Measurements from ENCODE around the gene PHF21A. TPM values are rescaled to one million over a fixed set of nuclear protein-coding genes. Genes with fewer than 3 reads are reported as not detected.

The PHF21A gene
- total RNA-seq, 1 experiment from 2014 or later, result 8.2 TPM

DNA sequence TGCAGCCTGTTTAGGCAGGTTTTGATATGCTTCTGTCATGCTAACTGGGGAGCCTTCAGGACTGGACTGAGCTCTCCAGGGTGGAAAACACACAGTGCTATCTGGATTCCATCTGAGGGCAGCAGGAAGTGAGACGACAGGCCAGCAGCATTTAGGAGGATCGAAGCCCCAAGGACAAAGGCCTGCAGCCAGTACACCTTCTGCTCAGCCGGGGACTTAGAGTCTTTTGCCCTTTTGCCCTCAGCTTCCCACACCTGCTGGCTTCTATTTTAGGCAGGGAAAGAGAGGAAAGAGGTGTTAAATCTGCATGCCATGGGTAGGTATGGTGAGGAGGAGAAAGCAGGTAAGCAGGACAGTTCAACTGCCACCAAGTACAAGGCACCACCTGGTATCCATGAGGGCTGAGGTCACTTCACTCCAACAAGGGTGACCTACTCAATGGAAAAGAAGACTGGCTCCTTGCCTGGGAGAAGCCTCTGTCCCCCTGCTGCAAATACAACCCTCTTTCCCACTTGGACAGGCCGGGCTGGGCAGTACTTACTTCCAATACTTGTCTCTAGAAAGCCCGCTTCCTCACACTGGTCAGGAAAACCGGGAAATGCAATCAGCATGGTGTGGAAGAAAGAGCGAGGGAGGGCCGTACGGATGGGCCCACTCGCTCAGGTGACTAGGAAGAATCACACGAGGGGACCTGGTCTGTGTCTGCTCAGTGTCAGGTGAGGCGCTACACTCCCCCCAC lies 186.5 kb downstream of the PHF21A start:
- Histone ChIP-seq H3K9ac (ENCODE audit: low read length) (no peak overlapping the region), H3K4me1 (ENCODE audit: insufficient read depth, low read length) (peaks cover 6% of the 10 kb centered on the region; the same call in 1 of the 2 replicates), H3K27ac (ENCODE audit: low read length) (no peak overlapping the region), H3K36me3 (ENCODE audit: low read depth, low read length) (no peaks in the 10 kb centered on the region), H3K4me3 (ENCODE audit: low read length) (no peak overlapping the region), H4K20me1 (ENCODE audit: low read length) (no peaks in the 10 kb centered on the region), H3F3A (ENCODE audit: low read length, unreplicated experiment) (no peaks in the 10 kb centered on the region), H3K27me3 (ENCODE audit: low read length) (no peaks in the 10 kb centered on the region), H3K9me3 (ENCODE audit: low read length) (no peaks in the 10 kb centered on the region), H3K79me2 (ENCODE audit: low read length) (no peaks in the 10 kb centered on the region), H3K9me2 (replicated peaks; ENCODE audit: low read length) (no peaks in the 10 kb centered on the region), H2AFZ (ENCODE audit: low read length) (no peak overlapping the region), H3K4me2 (ENCODE audit: low read length) (no peak overlapping the region)
- no TSS peak for BruUV-seq (replicated peaks)
- ChIA-PET POLR2A (ENCODE audit: unreplicated experiment) (no interaction called here), CTCF (no interaction called here)
- TF ChIP-seq EZH2 (IDR thresholded peaks at IDR 0.05; ENCODE audit: low read length, unreplicated experiment) (no peak), EZH2phosphoT487 (IDR thresholded peaks at IDR 0.05; ENCODE audit: borderline replicate concordance, low read length) (no peak)
- TF ChIP-seq, protein P1, sequence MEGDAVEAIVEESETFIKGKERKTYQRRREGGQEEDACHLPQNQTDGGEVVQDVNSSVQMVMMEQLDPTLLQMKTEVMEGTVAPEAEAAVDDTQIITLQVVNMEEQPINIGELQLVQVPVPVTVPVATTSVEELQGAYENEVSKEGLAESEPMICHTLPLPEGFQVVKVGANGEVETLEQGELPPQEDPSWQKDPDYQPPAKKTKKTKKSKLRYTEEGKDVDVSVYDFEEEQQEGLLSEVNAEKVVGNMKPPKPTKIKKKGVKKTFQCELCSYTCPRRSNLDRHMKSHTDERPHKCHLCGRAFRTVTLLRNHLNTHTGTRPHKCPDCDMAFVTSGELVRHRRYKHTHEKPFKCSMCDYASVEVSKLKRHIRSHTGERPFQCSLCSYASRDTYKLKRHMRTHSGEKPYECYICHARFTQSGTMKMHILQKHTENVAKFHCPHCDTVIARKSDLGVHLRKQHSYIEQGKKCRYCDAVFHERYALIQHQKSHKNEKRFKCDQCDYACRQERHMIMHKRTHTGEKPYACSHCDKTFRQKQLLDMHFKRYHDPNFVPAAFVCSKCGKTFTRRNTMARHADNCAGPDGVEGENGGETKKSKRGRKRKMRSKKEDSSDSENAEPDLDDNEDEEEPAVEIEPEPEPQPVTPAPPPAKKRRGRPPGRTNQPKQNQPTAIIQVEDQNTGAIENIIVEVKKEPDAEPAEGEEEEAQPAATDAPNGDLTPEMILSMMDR (conservative IDR thresholded peaks at IDR 0.05; ENCODE audit: low read depth, low read length), result no peak
- intact Hi-C loops (cut with micrococcal nuclease), result no loop called here
- DNase-seq (no peak), ATAC-seq (no peak)

DNA sequence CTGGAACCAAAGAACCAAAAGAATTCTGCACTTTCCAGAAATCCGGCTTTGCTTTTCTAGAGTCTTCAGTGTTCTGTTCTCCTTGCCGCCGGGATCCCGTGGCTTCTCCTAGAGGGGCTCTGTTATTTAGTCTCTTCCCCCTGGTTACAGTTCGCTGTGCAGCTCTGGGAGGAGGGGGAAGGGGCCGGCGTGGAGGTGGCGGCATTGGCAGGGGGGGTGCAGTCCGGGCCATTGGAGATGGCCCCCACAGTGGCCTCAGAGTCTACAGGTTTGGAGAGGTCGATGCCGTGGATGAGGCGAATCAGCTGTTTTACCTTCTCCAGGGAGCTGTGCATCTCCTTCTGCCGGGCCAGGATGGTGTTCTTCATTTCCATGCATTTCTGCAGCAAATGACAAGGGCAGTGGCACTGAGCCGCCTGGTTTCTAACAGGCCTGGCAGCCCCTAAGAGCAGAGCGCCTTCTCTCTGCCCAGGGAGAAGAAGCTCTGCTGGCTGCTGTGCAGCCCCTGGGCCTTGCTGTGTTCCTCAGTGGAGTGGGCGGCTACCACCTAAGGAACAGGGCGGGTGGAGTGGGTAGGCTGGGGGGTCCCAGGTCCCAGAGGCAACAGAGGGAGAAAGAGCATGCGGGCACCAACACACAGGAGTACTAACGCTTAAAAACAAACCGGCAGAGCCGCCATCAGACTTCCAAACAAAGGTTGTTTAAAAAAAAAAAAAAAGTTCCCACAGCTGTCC lies 187.2 kb downstream of the PHF21A start:
- DNase-seq (no peak), ATAC-seq (no peak)
- Histone ChIP-seq H3K36me3 (ENCODE audit: low read depth, low read length) (no peaks in the 10 kb centered on the region), H3K4me1 (ENCODE audit: insufficient read depth, low read length) (peaks cover 7% of the 10 kb centered on the region; the same call in 1 of the 2 replicates), H3K9me2 (replicated peaks; ENCODE audit: low read length) (no peaks in the 10 kb centered on the region), H3K4me3 (ENCODE audit: low read length) (no peak overlapping the region), H3K27ac (ENCODE audit: low read length) (no peak overlapping the region), H3K4me2 (ENCODE audit: low read length) (no peak overlapping the region), H3K79me2 (ENCODE audit: low read length) (no peaks in the 10 kb centered on the region), H4K20me1 (ENCODE audit: low read length) (no peaks in the 10 kb centered on the region), H3K9ac (ENCODE audit: low read length) (no peak overlapping the region), H3K27me3 (ENCODE audit: low read length) (no peaks in the 10 kb centered on the region), H3F3A (ENCODE audit: low read length, unreplicated experiment) (no peaks in the 10 kb centered on the region), H3K9me3 (ENCODE audit: low read length) (no peaks in the 10 kb centered on the region), H2AFZ (ENCODE audit: low read length) (no peak overlapping the region)
- CTCF ChIA-PET, result no interaction called here
- TF ChIP-seq EZH2 (IDR thresholded peaks at IDR 0.05; ENCODE audit: low read length, unreplicated experiment), result no peak
- no TSS peak for BruUV-seq (replicated peaks)
- POLR2A ChIA-PET (ENCODE audit: unreplicated experiment), result no interaction called here
- intact Hi-C loops (cut with micrococcal nuclease), result no loop called here

DNA sequence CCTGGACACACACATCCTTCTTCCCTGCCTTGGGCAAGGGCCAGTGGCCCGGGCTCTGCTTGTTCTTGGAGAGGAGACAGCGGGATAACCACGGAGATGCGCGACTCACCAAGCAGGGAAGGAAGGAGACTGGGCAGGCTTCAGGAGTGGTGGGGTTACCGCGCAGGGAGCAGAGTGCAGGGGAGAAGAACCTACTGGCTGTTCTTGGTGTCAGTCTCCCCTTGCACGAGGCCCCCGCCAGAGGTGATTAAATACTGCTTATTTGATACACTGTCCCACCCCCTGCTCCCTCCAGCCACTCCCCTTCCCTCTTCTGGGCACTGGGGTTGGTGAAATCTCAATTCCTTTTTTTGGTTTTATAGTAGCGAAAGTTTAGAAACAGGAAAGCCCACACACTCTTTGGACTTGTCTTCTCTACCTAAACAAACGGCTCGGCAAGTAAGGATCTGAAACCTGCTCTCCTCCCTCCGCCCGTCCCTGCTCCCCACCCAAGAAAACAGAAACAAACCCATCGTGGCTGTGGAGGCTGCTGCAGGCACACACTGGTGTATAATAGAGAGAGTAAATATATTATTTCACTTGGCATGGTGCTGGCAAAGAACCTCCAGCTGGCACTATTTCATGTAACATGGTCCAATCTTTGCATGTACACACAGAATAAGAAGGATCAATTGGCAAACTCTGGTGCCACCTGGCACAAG lies 188.0 kb downstream of the PHF21A start:
- Histone ChIP-seq H3K4me2 (ENCODE audit: low read length) (no peak overlapping the region), H3K27ac (ENCODE audit: low read length) (no peak overlapping the region)
- BruUV-seq (replicated peaks), result TSS peak; percentile 38

More for the DNA sequence above, 188.0 kb downstream of the PHF21A start:
- H3K9me2 ChIP-seq (replicated peaks; ENCODE audit: low read length), result no peaks in the 10 kb centered on the region
- H3K9ac ChIP-seq (ENCODE audit: low read length), result no peak overlapping the region
- H2AFZ ChIP-seq (ENCODE audit: low read length), result no peak overlapping the region
- intact Hi-C loops (cut with micrococcal nuclease), result no loop called here
- no peaks in the 10 kb centered on the region for H3K9me3 ChIP-seq (ENCODE audit: low read length)
- ChIA-PET CTCF (no interaction called here), POLR2A (ENCODE audit: unreplicated experiment) (no interaction called here)
- H3K27me3 ChIP-seq (ENCODE audit: low read length), result no peaks in the 10 kb centered on the region
- no peaks in the 10 kb centered on the region for H3K79me2 ChIP-seq (ENCODE audit: low read length)
- H4K20me1 ChIP-seq (ENCODE audit: low read length), result no peaks in the 10 kb centered on the region
- no peaks in the 10 kb centered on the region for H3F3A ChIP-seq (ENCODE audit: low read length, unreplicated experiment)
- no peak overlapping the region for H3K4me3 ChIP-seq (ENCODE audit: low read length)
- H3K36me3 ChIP-seq (ENCODE audit: low read depth, low read length), result no peaks in the 10 kb centered on the region
- ATAC-seq (peak; percentile 37; the same call in 1 of the 2 replicates), DNase-seq (peak; percentile 21)
- no peak for TF ChIP-seq EZH2phosphoT487 (IDR thresholded peaks at IDR 0.05; ENCODE audit: borderline replicate concordance, low read length)
- TF ChIP-seq EZH2 (IDR thresholded peaks at IDR 0.05; ENCODE audit: low read length, unreplicated experiment), result no peak
- TF ChIP-seq, protein P1 (conservative IDR thresholded peaks at IDR 0.05; ENCODE audit: low read depth, low read length), result no peak
- H3K4me1 ChIP-seq (ENCODE audit: insufficient read depth, low read length), result peaks cover 7% of the 10 kb centered on the region; the same call in 1 of the 2 replicates
